Transverse colon (tissue), 4 donors: ENCODE measurements around the gene SPATA25. TPM values are rescaled to one million over a fixed set of nuclear protein-coding genes. Genes with fewer than 3 reads are reported as not detected.

Experiments
- DNase-seq: peaks from one replicate; pipeline ENCODE4 v3.0.0-alpha.2; 2019
- H3K27ac ChIP-seq, 4 donors: fragments of 200-600 bp; sonication (generic); 2 replicates each; pipeline ENCODE4 v1.5.1; 2016 to 2018; ENCODE audit warnings: inconsistent platforms in 4 of 4
- H3K27me3 ChIP-seq: fragments of 200-600 bp; sonication (generic); 2 replicates; pipeline ENCODE4 v1.5.1; 2017; ENCODE audit warnings: inconsistent platforms
- H3K36me3 ChIP-seq, 4 donors: fragments of 200-600 bp; sonication (generic); 2 replicates each; pipeline ENCODE4 v1.5.1; 2017 to 2019; ENCODE audit warnings: inconsistent platforms in 4 of 4
- H3K4me1 ChIP-seq, 4 donors: fragments of 200-600 bp; sonication (generic); 2 replicates each; pipeline ENCODE4 v1.5.1; 2017 to 2020; ENCODE audit warnings: inconsistent platforms in 4 of 4
- H3K4me3 ChIP-seq, 4 donors: fragments of 200-600 bp; sonication (generic); 1 replicate in 1 of 4; 2 replicates in 3 of 4; pipeline versions ENCODE4 v1.5.1 to v1.6.1; 2017 to 2019; ENCODE audit warnings: inconsistent platforms in 4 of 4
- H3K9me3 ChIP-seq, 2 donors: fragments of 200-600 bp; sonication (generic); 2 replicates each; pipeline ENCODE4 v1.5.1; 2017 to 2019; ENCODE audit warnings: inconsistent platforms in 2 of 2
- EP300 ChIP-seq: sonication (generic); formaldehyde crosslinking; IDR thresholded peaks from one replicate; pipeline ENCODE4 v1.6.1; 2017; ENCODE audit warnings: antibody characterized with exemption, low read depth
- POLR2A ChIP-seq: fragments of 450-650 bp; IDR thresholded peaks from one replicate; pipeline ENCODE4 v1.6.1; 2016; ENCODE audit warnings: antibody characterized with exemption, mild to moderate bottlenecking, moderate library complexity
- POLR2AphosphoS5 ChIP-seq, 3 donors: sonication (generic); formaldehyde crosslinking; IDR thresholded peaks; one replicate each; pipeline ENCODE4 v1.6.1; 2016; ENCODE audit warnings: antibody characterized with exemption in 3 of 3
- WGBS, 2 donors: methylation state at CpG; one replicate each; pipeline ENCODE4 v1.1.5; 2018; ENCODE audit warnings: low coverage in 1 of 2; 5-methylcytosine and 5-hydroxymethylcytosine counted together
- in situ Hi-C, 4 donors: fragments of 200-750 bp; cut with MboI; loops; one replicate each; pipeline versions ENCODE4 v1.15.0 to v1.15.1; 2017; ENCODE audit warnings: low sequenced_read_pairs in 3 of 4, low pct_ligation_motif_present in 1 of 4, low pct_unique_long_range_greater_than_20kb in 1 of 4
- intact Hi-C: fragments of 100-400 bp; cut with DNase I; formaldehyde crosslinking; loops from one replicate; pipeline ENCODE4 v1.15.1; 2023; ENCODE audit warnings: low total_unique reads
- total RNA-seq, 4 donors: library from RNA; depleted of rRNA; stranded (reverse); fragments of >200 nt; gene quantifications; one replicate each; pipeline ENCODE4 v1.1.0, GENCODE V29; 2016
- TF ChIP-seq, protein P1 (sequence below), 5 experiments: fragments of 200-600 bp in 3 of 5; fragments of 450-650 bp in 2 of 5; sonication (generic) in 3 of 5; IDR thresholded peaks; 1 replicate in 2 of 5; 2 replicates in 3 of 5; pipeline ENCODE4 v1.5.1; 2016 to 2017; ENCODE audit warnings: antibody characterized with exemption in 5 of 5, inconsistent platforms in 3 of 5, mild to moderate bottlenecking in 2 of 5, moderate library complexity in 1 of 5

Gene SPATA25
- total RNA-seq, 4 donors from 2014 or later, result 3.7 to 103 (median 6.0) TPM

DNA sequence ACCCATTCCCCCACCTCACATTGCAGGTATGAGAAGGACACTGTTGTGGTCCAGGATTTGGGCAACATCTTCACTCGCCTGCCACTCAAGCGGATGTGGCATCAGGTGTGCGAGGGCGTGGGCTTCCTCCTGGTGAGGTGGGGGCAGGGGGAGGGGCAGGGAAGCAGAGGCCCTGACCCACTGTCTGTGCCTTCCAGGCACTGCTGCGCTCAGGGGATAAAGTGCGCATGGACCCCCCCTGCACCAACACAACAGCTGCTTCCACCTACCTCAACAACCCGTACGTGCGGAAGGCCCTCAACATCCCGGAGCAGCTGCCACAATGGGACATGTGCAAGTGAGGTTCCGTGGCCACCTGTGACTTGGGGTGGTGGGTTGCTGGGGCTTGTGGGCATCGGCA, 7.4 kb upstream of the SPATA25 start:
- no peak overlapping the region for H3K4me3 ChIP-seq
- no peaks in the 10 kb centered on the region for H3K27me3 ChIP-seq
- peaks cover 15 to 31% (median 29%) of the 10 kb centered on the region in 4 donors for H3K4me1 ChIP-seq
- no peaks in the 10 kb centered on the region for H3K9me3 ChIP-seq
- in situ Hi-C loops, result no loop called here
- 74% methylated on average over 10 of the region's 12 CpGs; no CpG with 5 or more reads in 1 of the 2 donors for WGBS, 2 donors
- DNase-seq, result no peak
- no peak overlapping the region for H3K27ac ChIP-seq
- TF ChIP-seq POLR2A (no peak), POLR2AphosphoS5 (IDR thresholded peaks at IDR 0.05) (no peak), EP300 (no peak)
- TF ChIP-seq, protein P1, sequence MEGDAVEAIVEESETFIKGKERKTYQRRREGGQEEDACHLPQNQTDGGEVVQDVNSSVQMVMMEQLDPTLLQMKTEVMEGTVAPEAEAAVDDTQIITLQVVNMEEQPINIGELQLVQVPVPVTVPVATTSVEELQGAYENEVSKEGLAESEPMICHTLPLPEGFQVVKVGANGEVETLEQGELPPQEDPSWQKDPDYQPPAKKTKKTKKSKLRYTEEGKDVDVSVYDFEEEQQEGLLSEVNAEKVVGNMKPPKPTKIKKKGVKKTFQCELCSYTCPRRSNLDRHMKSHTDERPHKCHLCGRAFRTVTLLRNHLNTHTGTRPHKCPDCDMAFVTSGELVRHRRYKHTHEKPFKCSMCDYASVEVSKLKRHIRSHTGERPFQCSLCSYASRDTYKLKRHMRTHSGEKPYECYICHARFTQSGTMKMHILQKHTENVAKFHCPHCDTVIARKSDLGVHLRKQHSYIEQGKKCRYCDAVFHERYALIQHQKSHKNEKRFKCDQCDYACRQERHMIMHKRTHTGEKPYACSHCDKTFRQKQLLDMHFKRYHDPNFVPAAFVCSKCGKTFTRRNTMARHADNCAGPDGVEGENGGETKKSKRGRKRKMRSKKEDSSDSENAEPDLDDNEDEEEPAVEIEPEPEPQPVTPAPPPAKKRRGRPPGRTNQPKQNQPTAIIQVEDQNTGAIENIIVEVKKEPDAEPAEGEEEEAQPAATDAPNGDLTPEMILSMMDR (IDR thresholded peaks at IDR 0.05), result no peak
- intact Hi-C loops, result loop anchor here (10.0 kb wide), 1 partner anchor 100 kb away; the partner anchor contains the start of genes DNTTIP1 and WFDC3
- H3K36me3 ChIP-seq, result peaks cover 0 to 37% (median 6%) of the 10 kb centered on the region in 4 donors

- Histone ChIP-seq H3K4me1 (peaks cover 15 to 40% (median 32%) of the 10 kb centered on the region in 4 donors), H3K27ac (peak overlapping the region in 3 of 4 donors; percentile 87 to 89 (median 88)), H3K4me3 (no peak overlapping the region), H3K9me3 (no peaks in the 10 kb centered on the region), H3K36me3 (peaks cover 0 to 37% (median 6%) of the 10 kb centered on the region in 4 donors), H3K27me3 (no peaks in the 10 kb centered on the region)
- no peak for TF ChIP-seq POLR2A
- TF ChIP-seq, protein P1 (IDR thresholded peaks at IDR 0.05), result no peak
- no peak for TF ChIP-seq EP300
- TF ChIP-seq POLR2AphosphoS5 (IDR thresholded peaks at IDR 0.05), result no peak
- no peak for DNase-seq
- in situ Hi-C loops, result no loop called here
- WGBS, 2 donors, result 92 to 95% methylated on average over 4 of the region's 4 CpGs
- intact Hi-C loops, result loop anchor here (10.0 kb wide), 1 partner anchor 99 kb away; the partner anchor contains the start of genes DNTTIP1 and WFDC3
Observed at GRCh38 chr20:45893831-45894230, 6.4 kb upstream of the SPATA25 start.

DNA sequence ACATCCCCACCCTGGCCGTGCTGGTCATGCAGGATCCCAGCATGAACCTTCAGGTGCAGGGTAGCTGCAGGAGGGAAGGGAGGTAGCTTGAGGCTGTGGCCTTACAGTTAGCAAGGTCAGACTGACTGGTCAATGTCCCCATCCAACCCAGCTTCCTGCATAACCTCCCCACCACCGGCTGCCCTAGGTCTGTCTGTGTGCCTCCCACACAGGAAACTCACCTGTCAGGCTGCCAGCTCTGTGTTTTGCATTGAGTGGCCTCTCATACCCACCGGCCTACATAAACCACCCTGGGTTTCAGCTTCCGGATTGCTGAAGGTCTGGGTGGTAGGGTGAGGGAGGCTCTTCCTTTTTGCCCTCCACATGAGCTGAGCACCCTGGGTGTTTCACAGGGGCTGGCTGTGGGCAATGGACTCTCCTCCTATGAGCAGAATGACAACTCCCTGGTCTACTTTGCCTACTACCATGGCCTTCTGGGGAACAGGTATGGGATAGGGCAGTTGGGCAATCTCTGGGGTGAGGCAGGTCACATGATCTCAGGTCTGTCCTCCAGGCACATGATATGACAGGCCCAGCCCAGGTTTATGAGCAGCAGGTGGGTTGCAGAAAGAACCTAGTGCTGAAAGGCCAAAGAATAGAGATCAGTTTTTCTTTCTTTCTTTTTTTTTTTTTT, 5.5 kb upstream of the SPATA25 start:
- Histone ChIP-seq H3K4me1 (peaks cover 15 to 41% (median 32%) of the 10 kb centered on the region in 4 donors), H3K4me3 (peak overlapping the region in 1 of 4 donors; percentile 84), H3K27ac (peak overlapping the region; percentile 87 to 90 (median 88)), H3K27me3 (no peaks in the 10 kb centered on the region), H3K9me3 (no peaks in the 10 kb centered on the region), H3K36me3 (peaks cover 0 to 31% (median 6%) of the 10 kb centered on the region in 4 donors)
- TF ChIP-seq, protein P1 (IDR thresholded peaks at IDR 0.05), result no peak
- TF ChIP-seq POLR2AphosphoS5 (IDR thresholded peaks at IDR 0.05) (peak in 1 of 3 donors; percentile 54), POLR2A (peak; percentile 34)
- DNase-seq, result peak; percentile 70
- in situ Hi-C loops, result no loop called here
- intact Hi-C loops, result loop anchor here (10.0 kb wide), 1 partner anchor 98 kb away; the partner anchor contains the start of genes DNTTIP1 and WFDC3
- 53% methylated on average over 4 of the region's 4 CpGs; no CpG with 5 or more reads in 1 of the 2 donors for WGBS, 2 donors

- H3K36me3 ChIP-seq, result peaks cover 0 to 26% (median 5%) of the 10 kb centered on the region in 4 donors
- no peaks in the 10 kb centered on the region for H3K27me3 ChIP-seq
- peaks cover 15 to 41% (median 32%) of the 10 kb centered on the region in 4 donors for H3K4me1 ChIP-seq
- DNase-seq, result peak; percentile 40
- no peak for TF ChIP-seq POLR2AphosphoS5 (IDR thresholded peaks at IDR 0.05)
- no peak for TF ChIP-seq EP300
- no peak for TF ChIP-seq POLR2A
- TF ChIP-seq, protein P1 (IDR thresholded peaks at IDR 0.05), result no peak
- WGBS, 2 donors, result 71 to 77% methylated on average over 3 to 9 of the region's 9 CpGs
- peak overlapping the region; percentile 70 to 84 (median 76) for H3K4me3 ChIP-seq
- intact Hi-C loops (loop anchor here (10.0 kb wide), 1 partner anchor 97 kb away; the partner anchor contains the start of genes DNTTIP1 and WFDC3), in situ Hi-C loops (no loop called here)
- no peaks in the 10 kb centered on the region for H3K9me3 ChIP-seq
- H3K27ac ChIP-seq, result peak overlapping the region; percentile 87 to 90 (median 88)
Observed at GRCh38 chr20:45892049-45892825, 4.8 kb upstream of the SPATA25 start.
